ENCODE data around the gene LRP4. TPM values are rescaled to one million over a fixed set of nuclear protein-coding genes. Genes with fewer than 3 reads are reported as not detected.
"Not testable (repeated sequence)": the region's sequence is repeated elsewhere in the genome, so short reads cannot be mapped to it uniquely, and the experiment has no call there.

The LRP4 gene
- total RNA-seq, 1 experiment from 2014 or later: 6.8 TPM

- H3K27ac ChIP-seq: no peak overlapping the region
- H3K4me1 ChIP-seq: no peaks in the 10 kb centered on the region
- H3K27me3 ChIP-seq: no peaks in the 10 kb centered on the region
- H3K9me3 ChIP-seq (replicated peaks): no peaks in the 10 kb centered on the region
- DNase-seq: no peak
- no peak overlapping the region for H3K4me3 ChIP-seq
- H3K36me3 ChIP-seq: no peaks in the 10 kb centered on the region
Measured at GRCh38 chr11:46942172-46942571, 23.8 kb upstream of the LRP4 start.

GRCh38 chr11:46936138-46937110 lies 18.1 kb upstream of the LRP4 start, which contains the start of gene CSTPP1:
Gene CSTPP1, plus strand, starts transcription at chr11:46936761. Its CDS starts 45 bp downstream, at chr11:46936806.
- H3K27ac ChIP-seq: no peak within 1 kb of the TSS
- H3K27me3 ChIP-seq: no peaks in the 10 kb centered on the region
- H3K36me3 ChIP-seq: no peaks in the 10 kb centered on the region
- H3K4me1 ChIP-seq: 0 out of 2 replicates have a peak, but pooled peaks cover 5% of the 10 kb centered on the region
- peak within 1 kb of the TSS; percentile 65 for H3K4me3 ChIP-seq
- peak; percentile 96 to 97 for DNase-seq
- H3K9me3 ChIP-seq (replicated peaks): no peaks in the 10 kb centered on the region

GRCh38 chr11:46930089-46930488 lies 11.7 kb upstream of the LRP4 start:
- H3K27ac ChIP-seq: no peak overlapping the region
- no peak for DNase-seq
- H3K9me3 ChIP-seq (replicated peaks): peaks cover 4% of the 10 kb centered on the region; the same call in 1 of the 2 replicates
- no peaks in the 10 kb centered on the region for H3K36me3 ChIP-seq
- H3K4me1 ChIP-seq: no peaks in the 10 kb centered on the region
- H3K27me3 ChIP-seq: no peaks in the 10 kb centered on the region
- H3K4me3 ChIP-seq: no peak overlapping the region

GRCh38 chr11:46928701-46929100 lies 10.4 kb upstream of the LRP4 start:
- not testable (repeated sequence) for H3K4me3 ChIP-seq; H3K36me3 ChIP-seq; H3K27me3 ChIP-seq; H3K27ac ChIP-seq; DNase-seq; H3K9me3 ChIP-seq (replicated peaks); H3K4me1 ChIP-seq

DNA sequence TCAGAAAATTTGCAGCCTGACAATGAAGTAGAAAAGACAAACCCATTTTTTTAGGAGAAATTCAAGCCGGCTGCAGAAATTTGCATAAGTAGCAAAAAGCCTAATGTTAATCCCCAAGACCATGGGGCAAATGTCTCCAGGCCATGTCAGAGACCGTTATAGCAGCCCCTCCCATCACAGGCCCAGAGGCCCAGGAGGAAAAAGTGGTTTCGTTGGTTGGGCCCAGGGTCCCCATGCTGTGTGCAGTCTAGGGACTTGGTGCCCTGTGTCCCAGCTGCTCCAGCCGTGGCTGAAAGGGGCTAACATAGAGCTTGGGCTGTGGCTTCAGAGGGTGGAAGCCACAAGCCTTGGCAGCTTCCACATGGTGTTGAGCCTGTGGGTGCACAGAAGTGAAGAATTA lies 9.6 kb upstream of the LRP4 start:
- not testable (repeated sequence) for H3K4me3 ChIP-seq

DNA sequence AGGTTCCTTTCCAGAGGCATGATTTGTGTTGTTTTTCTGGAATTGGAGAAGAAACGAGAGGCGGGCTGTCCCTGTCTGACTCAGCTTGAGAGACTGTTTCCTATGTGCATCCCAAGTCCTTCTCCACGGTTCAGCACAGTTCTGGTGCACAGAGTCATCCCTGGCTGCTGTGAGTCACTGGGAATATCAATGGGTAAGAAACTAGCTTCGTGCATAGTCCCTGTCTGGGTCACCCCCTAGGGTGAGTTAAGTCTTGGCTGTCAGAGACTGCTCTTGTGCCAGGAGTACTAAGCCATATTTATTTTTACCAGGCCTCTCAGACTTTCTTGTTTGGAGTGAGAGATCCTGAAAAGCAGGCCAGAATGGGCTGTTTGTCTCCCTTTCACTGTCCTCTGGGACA lies 2.4 kb upstream of the LRP4 start:
- Histone ChIP-seq H3K27me3 (no peaks in the 10 kb centered on the region), H3K4me3 (no peak overlapping the region), H3K27ac (no peak overlapping the region), H3K4me1 (peaks cover 8% of the 10 kb centered on the region), H3K9me3 (replicated peaks) (no peaks in the 10 kb centered on the region), H3K36me3 (no peaks in the 10 kb centered on the region)
- DNase-seq: no peak

More for the DNA sequence above, 9.6 kb upstream of the LRP4 start:
- not testable (repeated sequence) for DNase-seq; H3K9me3 ChIP-seq (replicated peaks); H3K4me1 ChIP-seq; H3K36me3 ChIP-seq; H3K27ac ChIP-seq; H3K27me3 ChIP-seq

- Histone ChIP-seq H3K9me3 (replicated peaks) (no peaks in the 10 kb centered on the region), H3K4me3 (peak overlapping the region; percentile 81), H3K4me1 (peaks cover 21% of the 10 kb centered on the region), H3K27ac (no peak overlapping the region), H3K27me3 (no peaks in the 10 kb centered on the region), H3K36me3 (no peaks in the 10 kb centered on the region)
- no peak for DNase-seq
Measured at GRCh38 chr11:46918788-46919513, 601 bp upstream of the LRP4 start.

DNA sequence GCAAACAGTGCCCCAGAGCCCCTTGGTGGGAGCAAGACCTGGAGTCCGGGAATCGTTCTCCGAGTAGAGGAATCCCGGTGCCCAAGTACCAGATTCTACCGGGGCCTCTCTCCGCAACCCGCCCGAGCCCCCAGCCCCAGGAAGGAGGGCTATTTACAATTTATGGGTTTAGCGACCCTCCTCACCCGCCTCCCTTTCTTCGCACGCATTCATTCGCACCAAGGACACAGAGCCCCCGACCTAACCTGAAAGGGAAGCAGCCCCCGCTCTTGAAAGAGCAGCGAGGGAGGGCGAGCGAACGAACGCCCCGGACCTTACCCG lies 628 bp downstream of the LRP4 start:
- peaks cover 26% of the 10 kb centered on the region for H3K4me1 ChIP-seq
- no peaks in the 10 kb centered on the region for H3K27me3 ChIP-seq
- no peaks in the 10 kb centered on the region for H3K9me3 ChIP-seq (replicated peaks)
- no peak overlapping the region; the same call in 1 of the 2 replicates for H3K27ac ChIP-seq
- H3K4me3 ChIP-seq: peak overlapping the region; percentile 81
- no peak for DNase-seq
- no peaks in the 10 kb centered on the region for H3K36me3 ChIP-seq

DNA sequence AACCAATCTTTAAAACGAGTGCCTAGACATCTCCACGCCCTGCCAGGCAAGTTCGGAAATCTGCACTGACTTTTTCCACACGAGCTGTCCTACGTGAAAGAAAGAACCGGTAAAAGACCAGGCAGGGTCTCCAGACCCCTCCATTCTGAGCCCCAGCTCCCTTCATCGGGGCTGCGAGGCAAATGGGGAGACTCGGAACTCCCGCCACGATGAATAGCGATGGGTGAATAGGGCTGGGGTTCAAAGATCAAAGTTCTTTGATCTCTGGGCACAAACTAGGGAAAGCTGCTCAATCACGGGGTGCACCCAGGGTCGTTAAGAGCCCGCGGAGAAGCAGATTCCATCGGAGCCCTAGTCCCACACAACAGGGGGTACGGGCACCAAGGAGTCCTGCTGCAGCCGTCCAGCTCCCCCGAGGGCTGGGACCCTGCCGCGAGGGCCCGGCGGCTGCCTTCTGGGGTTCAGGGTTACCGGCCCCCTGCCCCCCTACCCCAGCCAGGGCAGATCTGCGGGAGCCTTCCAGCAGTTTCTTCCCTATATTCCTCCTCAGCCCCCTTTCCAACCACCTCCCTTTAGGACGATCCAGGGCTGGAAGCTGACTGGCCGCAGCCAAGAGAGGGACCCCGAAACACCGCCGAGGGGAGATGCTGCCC lies 1.1 kb downstream of the LRP4 start:
- Histone ChIP-seq H3K27me3 (no peaks in the 10 kb centered on the region), H3K27ac (no peak overlapping the region; the same call in 1 of the 2 replicates), H3K36me3 (no peaks in the 10 kb centered on the region), H3K4me3 (peak overlapping the region; percentile 81), H3K9me3 (replicated peaks) (no peaks in the 10 kb centered on the region), H3K4me1 (peaks cover 26% of the 10 kb centered on the region)
- peak in 1 of 2 experiments; percentile 25 for DNase-seq

GRCh38 chr11:46916286-46917108 lies 1.9 kb downstream of the LRP4 start:
- H3K4me1 ChIP-seq: peaks cover 26% of the 10 kb centered on the region

GRCh38 chr11:46914910-46915309 lies 3.4 kb downstream of the LRP4 start:
- Histone ChIP-seq H3K9me3 (replicated peaks) (no peaks in the 10 kb centered on the region), H3K4me1 (peaks cover 24% of the 10 kb centered on the region), H3K4me3 (no peak overlapping the region), H3K27me3 (no peaks in the 10 kb centered on the region), H3K36me3 (no peaks in the 10 kb centered on the region), H3K27ac (no peak overlapping the region)
- DNase-seq: no peak

More at GRCh38 chr11:46916286-46917108, 1.9 kb downstream of the LRP4 start:
- H3K27ac ChIP-seq: no peak overlapping the region; the same call in 1 of the 2 replicates
- H3K27me3 ChIP-seq: no peaks in the 10 kb centered on the region
- peak overlapping the region; percentile 81 for H3K4me3 ChIP-seq
- peak; percentile 83 to 89 for DNase-seq
- H3K9me3 ChIP-seq (replicated peaks): no peaks in the 10 kb centered on the region
- no peaks in the 10 kb centered on the region for H3K36me3 ChIP-seq

DNA sequence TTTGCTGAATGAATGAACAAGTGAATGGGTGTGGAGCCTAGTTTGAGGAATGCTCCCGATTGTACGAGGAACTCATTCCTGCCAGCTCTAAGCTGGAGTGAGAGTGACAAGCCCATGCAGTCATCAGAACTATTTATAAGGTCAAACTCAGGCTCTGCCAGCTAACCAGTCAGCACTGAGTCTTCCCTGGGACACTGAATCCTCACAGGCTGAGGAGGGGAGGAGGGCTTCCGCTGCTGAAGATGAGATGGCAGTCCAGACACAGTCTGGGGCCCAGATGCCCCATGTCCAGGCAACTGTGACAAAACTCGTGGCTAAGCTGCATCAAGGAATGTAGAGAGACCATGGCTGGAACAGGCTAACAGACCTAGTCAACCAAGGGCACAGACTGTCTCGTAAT lies 4.0 kb downstream of the LRP4 start:
- no peak for DNase-seq
- H3K27me3 ChIP-seq: no peaks in the 10 kb centered on the region
- H3K4me1 ChIP-seq: peaks cover 23% of the 10 kb centered on the region
- no peaks in the 10 kb centered on the region for H3K36me3 ChIP-seq
- no peaks in the 10 kb centered on the region for H3K9me3 ChIP-seq (replicated peaks)
- no peak overlapping the region for H3K27ac ChIP-seq
- H3K4me3 ChIP-seq: no peak overlapping the region

DNA sequence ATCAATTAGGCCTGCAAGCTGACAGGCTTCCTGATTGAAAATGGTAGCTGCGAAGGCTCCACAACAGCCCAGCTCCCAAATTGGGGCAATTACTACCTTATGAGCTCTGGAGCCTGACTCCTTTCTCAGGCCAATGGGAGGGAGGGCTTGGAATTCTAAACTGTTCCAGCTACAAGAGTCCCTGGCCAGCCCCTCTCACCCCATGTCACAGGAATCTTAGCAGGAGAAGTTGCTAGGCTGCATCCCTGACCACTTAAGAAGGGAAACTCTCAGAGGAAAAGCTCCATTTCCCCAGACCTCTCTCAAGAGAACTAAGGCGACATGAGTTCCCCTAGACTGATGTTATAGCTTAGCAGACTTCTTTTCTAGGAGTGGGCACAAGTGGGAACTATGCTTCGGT lies 4.9 kb downstream of the LRP4 start:
- Histone ChIP-seq H3K9me3 (replicated peaks) (no peaks in the 10 kb centered on the region), H3K27me3 (no peaks in the 10 kb centered on the region), H3K4me3 (no peak overlapping the region), H3K4me1 (peaks cover 18% of the 10 kb centered on the region), H3K27ac (no peak overlapping the region), H3K36me3 (no peaks in the 10 kb centered on the region)
- no peak for DNase-seq

- no peaks in the 10 kb centered on the region for H3K36me3 ChIP-seq
- H3K4me3 ChIP-seq: peak overlapping the region; percentile 56
- H3K4me1 ChIP-seq: peaks cover 18% of the 10 kb centered on the region
- H3K9me3 ChIP-seq (replicated peaks): no peaks in the 10 kb centered on the region
- no peaks in the 10 kb centered on the region for H3K27me3 ChIP-seq
- peak overlapping the region; percentile 36; the same call in 1 of the 2 replicates for H3K27ac ChIP-seq
- DNase-seq: peak; percentile 61 to 74
Measured at GRCh38 chr11:46912526-46913150, 5.7 kb downstream of the LRP4 start.

Data from SJCRH30 (cell line).